Measurements from ENCODE around the gene TCP11L2. TPM values are rescaled to one million over a fixed set of nuclear protein-coding genes. Genes with fewer than 3 reads are reported as not detected.

Gene TCP11L2
- total and polyA plus RNA-seq, 4 experiments from 2014 or later, result 21.7 to 186 (median 110) TPM

DNA sequence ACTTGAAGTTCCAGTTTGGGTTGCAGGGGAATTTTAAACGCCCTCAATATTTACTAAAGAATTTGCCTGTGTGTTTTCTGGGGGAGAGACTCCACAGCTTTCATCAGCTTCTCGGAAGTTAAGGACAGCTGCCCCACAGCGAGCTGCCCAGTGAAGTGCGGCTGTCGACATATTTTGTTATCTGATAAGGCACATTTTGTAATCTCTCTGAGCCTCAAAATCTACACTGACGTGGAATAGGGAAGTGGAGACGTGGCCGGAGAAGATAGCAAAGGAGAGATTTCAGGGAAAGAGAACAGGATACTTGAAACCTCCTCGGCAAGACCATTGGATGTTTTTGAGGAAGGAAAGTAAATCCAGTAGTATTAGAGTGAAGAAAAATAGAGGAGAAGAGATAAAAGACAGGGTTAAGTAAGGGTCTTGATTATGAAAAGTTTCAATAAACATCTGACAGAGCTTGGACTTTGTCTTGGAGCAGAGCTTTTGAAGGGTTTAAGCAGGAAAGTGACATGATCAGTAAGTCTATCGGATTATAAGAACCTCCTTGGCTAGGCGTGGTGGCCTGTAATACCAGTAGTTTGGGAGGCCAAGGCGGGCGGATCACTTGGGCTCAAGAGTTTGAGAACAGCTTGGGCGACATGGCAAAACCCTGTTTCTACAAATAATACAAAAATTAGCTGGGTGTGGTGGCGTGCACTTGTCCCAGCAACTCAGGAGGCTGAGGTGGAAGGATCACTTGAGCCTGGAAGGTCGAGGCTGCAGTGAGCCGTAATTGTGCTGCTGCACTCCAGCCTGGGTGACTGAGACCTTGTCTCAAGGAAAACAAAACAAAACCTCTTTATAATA, 56.1 kb downstream of the TCP11L2 start:
- Mint-ChIP-seq H3K4me3 (peak overlapping the region; percentile 86 to 95 (median 94)), H3K36me3 (peaks cover 0 to 10% of the 10 kb centered on the region in 2 donors), H3K27me3 (no peaks in the 10 kb centered on the region), H3K9me3 (peaks cover 0 to 6% (median 0%) of the 10 kb centered on the region in 8 donors), H3K27ac (peak overlapping the region; percentile 92 to 97 (median 95)), H3K4me1 (peaks cover 10 to 20% (median 16%) of the 10 kb centered on the region in 4 donors)
- no peak for DNase-seq
- peak overlapping the region; percentile 68 for H3K27ac ChIP-seq (ENCODE audit: low read depth, low read length)
- ChIA-PET POLR2A (ENCODE audit: partially characterized antibody) (interaction anchor here (0.5 to 4.9 kb wide), 15 partner anchors 10 to 1122 kb away, joined by 3 to 108 read pairs (median 4); partner anchors contain the start of genes APPL2, MTERF2, TCP11L2 and TMEM263), CTCF (ENCODE audit: partially characterized antibody) (interaction anchor here (0.8 to 3.5 kb wide), 16 partner anchors 9 to 597 kb away, joined by 3 to 35 read pairs (median 6); partner anchors contain the start of genes TCP11L2 and TMEM263)
- H3K27me3 ChIP-seq (ENCODE audit: insufficient read depth, low read length), result no peaks in the 10 kb centered on the region
- no peaks in the 10 kb centered on the region for H3K9me3 ChIP-seq (ENCODE audit: control insufficient read depth in 1 of 2, low read length in 2 of 2)
- no peaks in the 10 kb centered on the region for H3K36me3 ChIP-seq (ENCODE audit: insufficient read depth, low read length)
- H3K4me1 ChIP-seq (ENCODE audit: insufficient read depth, low read length), result peaks cover 20% of the 10 kb centered on the region
- peak overlapping the region; percentile 77 to 87 for H3K4me3 ChIP-seq (ENCODE audit: low read length in 2 of 2)
- intact Hi-C loops (cut with micrococcal nuclease), result loop anchor here (1.0 kb wide), 1 partner anchor 735 kb away; the partner anchor contains the start of gene CRY1

DNA sequence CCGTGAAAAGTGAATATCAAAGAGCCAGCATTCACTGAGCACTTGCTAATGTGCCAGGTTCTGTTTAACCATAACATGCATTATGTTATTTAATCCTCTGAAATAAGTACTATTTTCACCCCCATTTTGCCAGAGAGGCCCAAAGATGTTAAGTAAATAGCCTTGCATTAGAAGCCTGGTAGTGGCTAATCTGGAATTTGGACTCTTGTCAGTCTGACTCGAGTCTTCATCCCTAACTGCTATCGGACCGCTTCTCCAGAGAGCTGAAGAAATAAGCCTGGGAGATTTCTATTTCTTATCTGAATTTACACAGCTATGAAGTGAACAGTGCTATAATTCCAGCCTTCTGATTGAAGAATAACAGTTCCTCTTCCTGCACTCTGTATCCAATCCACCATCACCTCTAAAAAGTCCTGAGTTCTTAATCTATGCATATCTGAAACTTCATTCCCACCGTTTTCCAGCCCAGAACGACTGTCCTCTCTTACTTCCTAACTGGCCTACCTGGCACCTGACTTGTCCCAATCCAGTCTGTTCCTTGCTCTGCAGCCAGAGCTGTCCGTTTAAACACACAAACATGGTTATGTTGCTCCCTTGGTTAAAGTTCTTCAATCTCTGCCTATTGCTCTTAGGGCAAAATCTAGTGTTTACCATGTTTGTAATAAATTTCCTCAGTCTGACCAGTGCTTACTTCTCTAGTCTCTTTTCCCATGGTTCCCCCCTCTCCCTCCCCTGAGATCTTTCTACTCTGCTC, 57.3 kb downstream of the TCP11L2 start:
- Mint-ChIP-seq H3K4me1 (peaks cover 10 to 20% (median 16%) of the 10 kb centered on the region in 4 donors), H3K36me3 (peaks cover 0 to 15% of the 10 kb centered on the region in 2 donors), H3K27ac (no peak overlapping the region), H3K9me3 (peaks cover 0 to 6% (median 0%) of the 10 kb centered on the region in 8 donors), H3K4me3 (peak overlapping the region in 1 of 8 donors; percentile 6), H3K27me3 (no peaks in the 10 kb centered on the region)
- Histone ChIP-seq H3K27me3 (ENCODE audit: insufficient read depth, low read length) (no peaks in the 10 kb centered on the region), H3K9me3 (ENCODE audit: control insufficient read depth in 1 of 2, low read length in 2 of 2) (no peaks in the 10 kb centered on the region), H3K4me3 (ENCODE audit: low read length in 2 of 2) (no peak overlapping the region), H3K4me1 (ENCODE audit: insufficient read depth, low read length) (peaks cover 20% of the 10 kb centered on the region), H3K36me3 (ENCODE audit: insufficient read depth, low read length) (no peaks in the 10 kb centered on the region), H3K27ac (ENCODE audit: low read depth, low read length) (no peak overlapping the region)
- intact Hi-C loops (cut with micrococcal nuclease), result no loop called here
- DNase-seq, result no peak
- CTCF ChIA-PET (ENCODE audit: partially characterized antibody), result interaction anchor here (1.6 to 3.0 kb wide), 2 partner anchors 11 to 595 kb away, joined by 3 to 13 read pairs; partner anchors contain the start of gene TMEM263
- POLR2A ChIA-PET (ENCODE audit: partially characterized antibody), result interaction anchor here (4.9 kb wide), 1 partner anchor 57 kb away, joined by 108 read pairs; the partner anchor contains the start of gene TCP11L2

- ChIA-PET POLR2A (ENCODE audit: partially characterized antibody) (interaction anchor here (1.2 to 4.9 kb wide), 2 partner anchors 57 kb away, joined by 3 to 108 read pairs; partner anchors contain the start of gene TCP11L2), CTCF (ENCODE audit: partially characterized antibody) (interaction anchor here (1.1 kb wide), 1 partner anchor 9 kb away, joined by 3 read pairs; no protein-coding TSS in a partner anchor)
- intact Hi-C loops (cut with micrococcal nuclease), result no loop called here
- Mint-ChIP-seq H3K27me3 (no peaks in the 10 kb centered on the region), H3K9me3 (peaks cover 0 to 6% (median 0%) of the 10 kb centered on the region in 8 donors), H3K4me1 (peaks cover 10 to 20% (median 16%) of the 10 kb centered on the region in 4 donors), H3K27ac (no peak overlapping the region), H3K36me3 (peaks cover 0 to 15% of the 10 kb centered on the region in 2 donors), H3K4me3 (no peak overlapping the region)
- DNase-seq, result no peak
- Histone ChIP-seq H3K27ac (ENCODE audit: low read depth, low read length) (no peak overlapping the region), H3K36me3 (ENCODE audit: insufficient read depth, low read length) (no peaks in the 10 kb centered on the region), H3K4me1 (ENCODE audit: insufficient read depth, low read length) (peaks cover 20% of the 10 kb centered on the region), H3K27me3 (ENCODE audit: insufficient read depth, low read length) (no peaks in the 10 kb centered on the region), H3K4me3 (ENCODE audit: low read length in 2 of 2) (no peak overlapping the region), H3K9me3 (ENCODE audit: control insufficient read depth in 1 of 2, low read length in 2 of 2) (no peaks in the 10 kb centered on the region)
Observed at GRCh38 chr12:106360400-106360994, 58.0 kb downstream of the TCP11L2 start.

DNA sequence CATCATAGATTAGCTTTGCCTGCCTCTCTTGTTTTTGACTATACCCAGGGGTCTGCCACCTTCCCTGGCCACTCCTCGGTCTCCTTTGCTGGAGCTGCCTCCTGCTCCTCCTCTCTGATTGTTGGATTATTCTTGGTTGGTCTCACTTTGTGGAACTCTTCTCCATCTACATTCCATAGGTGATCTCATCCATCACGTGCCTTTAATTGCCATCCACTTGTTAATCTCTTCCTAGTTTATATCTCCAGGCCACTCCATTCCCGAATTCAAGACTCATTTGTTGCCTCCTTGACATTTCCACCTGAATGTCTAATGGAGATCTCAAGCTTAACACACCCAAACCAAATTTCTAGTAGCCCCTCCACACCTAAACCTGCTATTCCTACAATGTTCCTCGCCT, 60.4 kb downstream of the TCP11L2 start:
- Histone ChIP-seq H3K27me3 (ENCODE audit: insufficient read depth, low read length) (no peaks in the 10 kb centered on the region), H3K9me3 (ENCODE audit: control insufficient read depth in 1 of 2, low read length in 2 of 2) (no peaks in the 10 kb centered on the region), H3K27ac (ENCODE audit: low read depth, low read length) (no peak overlapping the region), H3K4me3 (ENCODE audit: low read length in 2 of 2) (no peak overlapping the region), H3K36me3 (ENCODE audit: insufficient read depth, low read length) (no peaks in the 10 kb centered on the region), H3K4me1 (ENCODE audit: insufficient read depth, low read length) (peaks cover 10% of the 10 kb centered on the region)
- no peaks in the 10 kb centered on the region for H3K27me3 Mint-ChIP-seq
- DNase-seq, result no peak
- ChIA-PET CTCF (ENCODE audit: partially characterized antibody) (no interaction called here), POLR2A (ENCODE audit: partially characterized antibody) (no interaction called here)
- H3K9me3 Mint-ChIP-seq, result peaks cover 0 to 1% (median 0%) of the 10 kb centered on the region in 8 donors
- no peak overlapping the region for H3K4me3 Mint-ChIP-seq
- H3K27ac Mint-ChIP-seq, result no peak overlapping the region
- peaks cover 5 to 10% (median 9%) of the 10 kb centered on the region in 4 donors for H3K4me1 Mint-ChIP-seq
- peaks cover 4 to 25% of the 10 kb centered on the region in 2 donors for H3K36me3 Mint-ChIP-seq
- intact Hi-C loops (cut with micrococcal nuclease), result no loop called here

- no peak overlapping the region for H3K27ac Mint-ChIP-seq
- H3K27me3 Mint-ChIP-seq, result no peaks in the 10 kb centered on the region
- H3K4me3 Mint-ChIP-seq, result no peak overlapping the region
- H3K9me3 ChIP-seq (ENCODE audit: control insufficient read depth in 1 of 2, low read length in 2 of 2), result no peaks in the 10 kb centered on the region
- H3K4me1 Mint-ChIP-seq, result peaks cover 0 to 2% (median 0%) of the 10 kb centered on the region in 4 donors
- no peaks in the 10 kb centered on the region for H3K4me1 ChIP-seq (ENCODE audit: insufficient read depth, low read length)
- intact Hi-C loops (cut with micrococcal nuclease), result no loop called here
- no peak overlapping the region for H3K4me3 ChIP-seq (ENCODE audit: low read length in 2 of 2)
- ChIA-PET POLR2A (ENCODE audit: partially characterized antibody) (no interaction called here), CTCF (ENCODE audit: partially characterized antibody) (no interaction called here)
- no peaks in the 10 kb centered on the region for H3K9me3 Mint-ChIP-seq
- no peak overlapping the region for H3K27ac ChIP-seq (ENCODE audit: low read depth, low read length)
- H3K27me3 ChIP-seq (ENCODE audit: insufficient read depth, low read length), result no peaks in the 10 kb centered on the region
- peaks cover 5 to 24% of the 10 kb centered on the region in 2 donors for H3K36me3 Mint-ChIP-seq
- no peak for DNase-seq
- no peaks in the 10 kb centered on the region for H3K36me3 ChIP-seq (ENCODE audit: insufficient read depth, low read length)
Observed at GRCh38 chr12:106364261-106364660, 61.7 kb downstream of the TCP11L2 start.

- no peak overlapping the region for H3K4me3 Mint-ChIP-seq
- intact Hi-C loops (cut with micrococcal nuclease), result no loop called here
- Histone ChIP-seq H3K4me3 (ENCODE audit: low read length in 2 of 2) (no peak overlapping the region), H3K36me3 (ENCODE audit: insufficient read depth, low read length) (no peaks in the 10 kb centered on the region), H3K9me3 (ENCODE audit: control insufficient read depth in 1 of 2, low read length in 2 of 2) (no peaks in the 10 kb centered on the region), H3K4me1 (ENCODE audit: insufficient read depth, low read length) (no peaks in the 10 kb centered on the region), H3K27me3 (ENCODE audit: insufficient read depth, low read length) (no peaks in the 10 kb centered on the region), H3K27ac (ENCODE audit: low read depth, low read length) (no peak overlapping the region)
- peak overlapping the region in 1 of 7 donors; percentile 79 for H3K27ac Mint-ChIP-seq
- ChIA-PET POLR2A (ENCODE audit: partially characterized antibody) (interaction anchor here (0.8 kb wide), 1 partner anchor 12 kb away, joined by 3 read pairs; the partner anchor contains the start of gene POLR3B), CTCF (ENCODE audit: partially characterized antibody) (interaction anchor here (1.0 kb wide), 1 partner anchor 12 kb away, joined by 4 read pairs; the partner anchor contains the start of gene POLR3B)
- H3K4me1 Mint-ChIP-seq, result peaks cover 0 to 2% (median 0%) of the 10 kb centered on the region in 4 donors
- peaks cover 0 to 10% (median 0%) of the 10 kb centered on the region in 8 donors for H3K9me3 Mint-ChIP-seq
- no peak for DNase-seq
- no peaks in the 10 kb centered on the region for H3K27me3 Mint-ChIP-seq
- H3K36me3 Mint-ChIP-seq, result peaks cover 43 to 50% of the 10 kb centered on the region in 2 donors
Observed at GRCh38 chr12:106369624-106370346, 67.3 kb downstream of the TCP11L2 start.

Measured in CD4-positive, alpha-beta memory T cell (primary cell).